HK-2 (cell line): ENCODE data around the gene ARHGEF19.
"Not testable (repeated sequence)": the region's sequence is repeated elsewhere in the genome, so short reads cannot be mapped to it uniquely, and the experiment has no call there.

Experiments used
- DNase-seq: peaks from one replicate; pipeline ENCODE4 v3.0.0-alpha.2; 2018; ENCODE audit not compliant: unreplicated experiment

ARHGEF19 gene

DNA sequence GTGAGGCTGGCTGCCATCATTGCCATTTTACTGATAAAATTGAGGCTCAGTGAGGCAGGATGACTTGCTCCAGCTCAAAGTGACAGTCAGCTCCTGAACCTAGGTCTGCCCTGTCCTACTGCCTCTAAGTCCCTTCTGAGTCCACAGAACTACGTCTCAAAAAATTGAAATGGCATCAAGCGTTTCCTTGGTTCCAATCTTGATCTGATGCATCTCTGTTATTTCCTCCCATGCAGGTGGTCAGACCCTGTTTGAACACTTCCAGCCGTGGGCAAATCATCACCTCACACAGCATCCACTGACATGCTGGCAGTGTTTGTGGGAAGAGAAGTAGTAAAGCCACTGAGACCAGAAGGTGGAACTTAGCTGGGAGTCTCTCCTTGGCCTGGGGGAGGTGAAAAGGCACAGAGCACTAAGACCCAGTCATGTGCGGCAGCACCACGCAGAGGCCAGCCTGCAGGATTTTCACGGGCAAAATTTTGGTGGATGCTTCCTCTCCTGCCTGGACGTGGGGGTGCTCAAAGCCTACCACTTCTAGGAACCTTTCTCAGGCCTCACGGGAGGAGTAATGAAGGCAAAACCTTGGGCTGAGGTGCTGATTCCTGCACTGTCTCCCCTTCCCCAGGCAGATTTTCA, 32.3 kb upstream of the ARHGEF19 start:
- no peak for DNase-seq

GRCh38 chr1:16243936-16244649, 31.6 kb upstream of the ARHGEF19 start:
- DNase-seq: peak; percentile 78

DNA sequence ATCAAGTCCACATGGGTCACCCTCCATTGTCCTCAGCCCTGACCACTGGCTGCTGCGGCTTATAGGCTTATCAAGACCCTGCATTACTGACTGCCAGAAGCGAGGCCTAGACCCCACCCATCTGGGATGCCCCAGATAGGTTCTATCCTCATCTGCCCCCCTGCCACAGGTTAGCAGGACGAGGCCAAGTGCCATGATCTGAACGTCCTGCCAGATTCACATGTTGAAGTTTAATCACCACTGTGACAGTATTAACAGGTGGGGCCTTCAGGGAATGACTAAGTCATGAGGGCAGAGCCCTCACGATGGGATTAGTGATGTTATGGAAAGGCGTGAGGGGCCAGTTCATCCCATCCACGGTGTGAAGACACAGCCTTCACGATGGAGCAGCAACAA, 30.8 kb upstream of the ARHGEF19 start:
- DNase-seq: no peak

DNA sequence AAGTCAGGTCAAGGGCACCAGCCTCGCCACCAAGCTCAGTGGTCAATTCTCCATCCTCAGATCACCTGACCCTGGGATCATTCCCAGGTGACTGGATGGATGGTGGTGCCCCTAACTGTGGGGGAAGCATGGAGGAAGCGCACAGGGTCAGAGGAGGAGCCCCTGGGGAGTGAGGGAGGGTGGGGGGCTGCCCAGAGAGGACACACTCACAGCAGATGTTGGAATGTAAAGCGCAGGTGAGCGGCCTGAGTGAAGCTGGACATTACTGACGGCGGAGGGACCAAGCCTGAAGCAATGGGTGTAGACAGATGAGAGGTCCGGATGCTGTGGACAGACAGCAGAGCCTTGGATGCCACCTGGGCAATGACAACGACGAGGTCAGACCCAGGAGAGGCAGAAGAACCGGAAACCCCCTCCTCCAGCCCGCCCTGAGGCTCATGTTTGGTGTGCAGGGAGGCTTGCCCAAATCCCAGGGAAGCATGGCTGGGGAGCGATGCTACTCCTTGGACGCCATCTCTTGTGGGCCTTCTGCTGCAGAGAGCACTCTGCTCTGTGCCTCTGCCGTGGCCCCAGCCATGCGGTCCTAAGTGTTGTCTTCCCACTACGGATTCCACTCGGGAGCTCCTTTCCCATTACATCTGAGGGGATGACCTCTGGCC, 30.2 kb upstream of the ARHGEF19 start:
- DNase-seq: no peak

- DNase-seq: no peak
Measured at GRCh38 chr1:16241221-16241708, 28.8 kb upstream of the ARHGEF19 start.

GRCh38 chr1:16239972-16240491, 27.6 kb upstream of the ARHGEF19 start:
- DNase-seq: no peak

DNA sequence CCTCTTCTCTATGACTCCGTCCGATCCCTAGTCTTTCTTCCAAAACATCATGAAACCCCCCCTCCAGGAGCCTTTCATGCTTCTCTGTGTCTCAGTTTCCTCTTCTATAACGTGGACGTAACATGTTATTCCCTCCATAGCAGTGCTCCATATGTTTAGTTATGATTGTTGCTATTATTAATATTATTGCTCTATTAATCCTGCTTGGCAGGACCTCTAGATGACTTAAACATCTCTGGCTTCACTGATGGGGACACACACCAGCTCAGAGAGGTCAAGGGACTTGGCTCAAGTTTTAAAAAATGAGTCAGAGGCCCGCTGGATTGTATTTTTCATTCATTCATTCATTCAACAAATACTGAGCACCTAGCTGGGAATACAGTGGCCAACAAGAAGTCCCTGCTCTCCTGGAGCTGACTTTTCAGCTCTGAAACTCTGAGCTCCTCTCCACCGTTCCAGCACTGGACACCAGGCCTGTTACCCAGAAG, 24.9 kb upstream of the ARHGEF19 start:
- no peak for DNase-seq

DNA sequence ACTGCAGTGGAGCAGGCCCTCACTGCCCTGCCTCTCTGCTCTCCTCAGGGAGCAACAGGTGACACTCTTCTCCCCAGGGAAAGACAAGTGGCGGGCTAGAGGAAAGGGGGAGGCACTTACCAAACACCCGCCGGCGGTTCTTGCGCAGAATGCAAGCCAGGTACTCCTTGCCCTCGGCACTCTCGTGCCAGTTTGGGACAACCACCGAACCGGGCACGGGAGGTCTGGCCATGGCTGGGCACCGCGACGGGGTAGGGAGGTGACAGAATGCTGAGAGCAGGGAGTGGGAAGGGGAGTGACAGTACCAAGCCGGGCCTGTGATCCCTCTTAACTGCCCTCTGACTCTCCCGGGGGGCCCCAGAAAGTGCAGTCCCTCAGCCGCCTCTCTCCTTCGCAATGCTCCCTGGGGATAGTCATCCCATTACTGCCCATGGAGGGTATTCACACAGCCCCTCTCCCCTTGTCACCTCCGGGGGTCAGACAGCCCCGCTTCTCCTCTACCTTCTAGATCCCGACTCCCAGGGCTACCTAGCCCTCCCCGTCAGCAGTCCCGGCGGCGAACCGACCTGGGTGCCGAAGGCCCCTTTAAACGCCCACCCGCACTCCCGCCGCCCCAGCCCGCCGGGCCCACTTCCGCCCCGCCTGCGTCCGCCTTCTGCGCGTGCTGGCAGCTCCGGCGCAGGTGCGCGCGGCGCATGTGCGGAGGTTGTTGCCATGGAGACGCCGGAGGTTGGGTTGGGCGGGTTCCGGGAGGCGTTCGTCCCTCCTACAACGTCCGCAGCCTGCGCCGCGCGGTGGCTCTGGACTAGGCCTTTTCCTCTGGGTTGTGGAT, 24.3 kb upstream of the ARHGEF19 start, which contains the start of gene CPLANE2:
Gene CPLANE2, minus strand, starts transcription at position 673 of the 832 bp plus-strand sequence. Its CDS starts 441 bp downstream, at position 232.
- peak; percentile 94 for DNase-seq

DNA sequence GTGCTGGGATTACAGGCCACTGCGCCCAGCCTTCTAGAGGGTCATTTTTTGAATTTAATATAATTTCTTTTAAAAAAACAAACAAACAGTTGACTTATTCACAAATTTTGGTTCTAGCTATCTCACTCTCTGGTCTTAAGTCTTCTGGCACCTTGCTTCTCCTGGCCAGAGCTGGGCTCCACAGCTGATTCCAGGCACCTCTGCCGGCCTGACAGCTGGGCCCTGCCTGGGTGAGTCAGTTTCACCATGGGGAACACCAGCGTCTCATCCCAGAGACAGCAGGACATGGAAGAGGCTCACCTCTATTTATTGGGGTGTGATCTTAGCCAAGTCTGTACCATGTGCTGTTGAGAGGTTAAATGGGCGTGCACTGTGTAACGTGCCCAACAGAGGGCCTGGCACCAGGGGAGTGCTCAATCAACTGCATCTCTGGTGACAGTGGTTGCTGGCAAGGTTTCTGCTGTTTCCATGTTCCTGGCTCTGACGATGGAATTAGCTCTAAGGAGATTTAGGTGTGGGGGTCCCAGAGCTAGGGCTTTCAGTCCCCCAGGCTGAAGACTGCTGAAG, 23.6 kb upstream of the ARHGEF19 start:
- peak; percentile 50 for DNase-seq

DNA sequence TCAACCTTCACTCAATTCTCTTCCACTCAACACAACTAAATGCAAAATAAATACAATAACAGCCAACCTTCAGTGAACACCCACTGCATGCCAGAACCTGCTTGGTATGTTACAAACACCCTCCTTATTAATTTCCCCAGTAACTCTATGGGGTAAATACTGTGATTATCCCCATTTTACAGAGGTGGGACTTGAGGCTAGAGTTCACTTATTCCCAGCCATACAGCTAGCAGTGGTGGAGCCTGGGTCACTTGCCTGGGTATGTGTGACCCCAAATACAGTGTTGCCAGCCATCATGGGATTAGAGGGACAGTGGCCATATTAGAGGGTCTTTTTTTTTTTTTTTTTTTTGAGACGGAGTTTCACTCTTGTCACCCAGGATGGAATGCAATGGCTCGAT, 22.9 kb upstream of the ARHGEF19 start:
- DNase-seq: no peak

GRCh38 chr1:16233431-16233830, 21.0 kb upstream of the ARHGEF19 start:
- DNase-seq: no peak

GRCh38 chr1:16232316-16232710, 19.9 kb upstream of the ARHGEF19 start:
- DNase-seq: no peak

- DNase-seq: peak; percentile 42
Measured at GRCh38 chr1:16231331-16232315, 19.2 kb upstream of the ARHGEF19 start.

DNA sequence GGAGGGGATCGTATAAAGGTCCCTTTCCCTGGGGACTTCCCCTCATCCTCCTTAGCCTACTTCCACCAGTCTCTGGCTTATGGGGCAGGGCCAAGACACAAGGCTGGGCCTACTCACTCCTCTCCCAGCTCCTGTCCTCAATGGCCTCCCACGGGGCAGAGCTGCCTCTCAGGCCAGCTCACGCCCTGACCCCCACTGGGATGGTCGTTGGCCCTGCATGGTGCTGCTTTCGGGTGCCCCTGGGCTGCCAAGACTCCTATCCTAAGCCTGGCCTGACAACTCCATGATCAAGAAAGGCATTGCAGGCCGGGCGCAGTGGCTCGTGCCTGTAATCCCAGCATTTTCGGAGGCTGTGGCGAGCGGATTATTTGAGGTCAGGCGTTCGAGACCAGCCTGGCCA, 18.3 kb upstream of the ARHGEF19 start:
- DNase-seq: no peak

DNA sequence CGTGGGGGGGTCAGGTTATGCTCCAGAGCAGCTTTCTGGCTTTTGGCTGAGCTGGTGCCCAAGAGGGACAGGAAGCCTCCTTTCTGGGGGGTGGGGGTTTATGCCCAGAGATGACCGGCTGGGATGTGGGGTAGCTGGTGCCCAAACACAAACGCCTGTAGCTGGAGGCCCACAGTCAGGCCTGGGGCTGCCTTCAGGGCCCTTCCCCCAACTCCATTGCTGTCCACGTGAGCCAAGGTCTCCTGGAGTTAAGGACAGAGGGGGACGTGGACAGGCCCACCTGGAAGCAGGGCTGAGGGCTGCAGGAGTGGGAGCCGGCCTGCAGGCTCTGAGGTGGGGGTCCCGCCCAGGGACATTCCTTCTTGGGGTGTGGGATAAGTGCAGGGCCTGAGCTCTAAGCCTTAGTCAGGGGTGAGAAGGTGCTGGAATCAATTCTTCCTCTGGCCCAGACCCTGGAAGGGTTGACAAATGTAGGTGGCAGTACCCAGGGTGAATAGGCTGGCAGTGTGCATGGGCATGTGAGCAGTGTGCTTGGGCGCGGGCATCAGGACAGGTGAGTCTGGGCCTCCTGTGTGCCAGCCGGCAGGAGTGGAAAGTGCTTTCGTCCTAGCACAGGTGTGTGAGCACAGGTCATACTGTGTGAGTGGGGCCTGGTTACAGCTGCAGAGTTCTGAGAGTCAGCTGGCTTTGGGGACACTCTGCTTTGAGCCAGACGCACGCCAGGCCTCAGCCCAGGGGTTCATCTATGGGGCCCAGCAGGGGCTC, 17.7 kb upstream of the ARHGEF19 start:
- no peak for DNase-seq

- DNase-seq: no peak
Measured at GRCh38 chr1:16226490-16227179, 14.2 kb upstream of the ARHGEF19 start.

DNA sequence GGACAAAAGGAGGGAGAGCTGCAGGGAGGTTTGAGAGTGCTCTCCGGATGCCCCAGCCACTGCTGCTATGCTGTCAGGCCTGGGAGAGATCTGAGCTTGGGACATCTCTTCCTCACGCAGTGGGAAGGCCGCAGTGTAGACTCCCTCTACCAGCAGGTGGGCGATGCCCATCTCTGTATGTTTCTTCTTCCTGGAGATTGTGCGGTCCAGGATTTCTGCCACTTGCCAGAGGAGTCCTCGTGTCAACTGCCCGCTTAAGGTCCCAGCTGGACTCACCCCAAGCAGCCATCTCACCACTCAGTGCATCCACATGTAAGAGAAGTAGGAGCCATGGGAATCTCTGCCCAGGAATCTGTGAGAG, 13.7 kb upstream of the ARHGEF19 start:
- no peak for DNase-seq

- no peak for DNase-seq
Measured at GRCh38 chr1:16224472-16224871, 12.0 kb upstream of the ARHGEF19 start.

- not testable (repeated sequence) for DNase-seq
Measured at GRCh38 chr1:16222716-16223115, 10.3 kb upstream of the ARHGEF19 start.
